Type B pancreatic cell (in vitro differentiated cells): ENCODE measurements around the gene JAG2. TPM values are rescaled to one million over a fixed set of nuclear protein-coding genes. Genes with fewer than 3 reads are reported as not detected.

Experiments used
- DNase-seq: peaks from one replicate; pipeline ENCODE4 v3.0.0; 2021; ENCODE audit warnings: mixed read lengths; ENCODE audit not compliant: unreplicated experiment; ENCODE audit errors: extremely low spot score
- H3K27ac Mint-ChIP-seq: 2 replicates; pipeline ENCODE4 v1.8.0; 2021; ENCODE audit warnings: mild to moderate bottlenecking, mixed read lengths
- H3K27me3 Mint-ChIP-seq: 2 replicates; pipeline ENCODE4 v1.8.0; 2021; ENCODE audit warnings: mixed read lengths
- H3K36me3 Mint-ChIP-seq: 2 replicates; pipeline ENCODE4 v1.8.0; 2021; ENCODE audit warnings: mixed read lengths
- H3K4me1 Mint-ChIP-seq: one replicate; pipeline ENCODE4 v1.8.0; 2021; ENCODE audit warnings: mixed read lengths; ENCODE audit not compliant: unreplicated experiment
- H3K4me3 Mint-ChIP-seq: 2 replicates; pipeline ENCODE4 v1.8.0; 2021; ENCODE audit warnings: mild to moderate bottlenecking, mixed read lengths
- H3K9me3 Mint-ChIP-seq: 2 replicates; pipeline ENCODE4 v1.8.0; 2021; ENCODE audit warnings: mixed read lengths
- CTCF ChIP-seq: fragments of 200-600 bp; sonication (generic); conservative IDR thresholded peaks from 2 replicates; pipeline ENCODE4 v1.5.0; 2021; ENCODE audit warnings: antibody characterized with exemption, mild to moderate bottlenecking
- total RNA-seq: library from RNA; stranded (reverse); gene quantifications from 2 replicates; pipeline ENCODE4 v1.2.1, GENCODE V29; 2021; ENCODE audit warnings: low replicate concordance

Gene JAG2
- total RNA-seq, 1 donor from 2014 or later: 16.5 TPM

GRCh38 chr14:105138551-105139111 is 29.9 kb downstream of the JAG2 start:
- no peak overlapping the region for H3K4me3 Mint-ChIP-seq
- H3K9me3 Mint-ChIP-seq: peaks cover 4% of the 10 kb centered on the region
- no peak for DNase-seq
- no peaks in the 10 kb centered on the region for H3K36me3 Mint-ChIP-seq
- no peaks in the 10 kb centered on the region for H3K27me3 Mint-ChIP-seq
- no peak overlapping the region for H3K27ac Mint-ChIP-seq
- H3K4me1 Mint-ChIP-seq: no peaks in the 10 kb centered on the region
- no peak for TF ChIP-seq CTCF

GRCh38 chr14:105138021-105138541 is 30.5 kb downstream of the JAG2 start:
- no peaks in the 10 kb centered on the region for H3K4me1 Mint-ChIP-seq
- H3K27ac Mint-ChIP-seq: no peak overlapping the region
- peaks cover 4% of the 10 kb centered on the region for H3K9me3 Mint-ChIP-seq
- no peak for TF ChIP-seq CTCF
- H3K4me3 Mint-ChIP-seq: no peak overlapping the region
- H3K36me3 Mint-ChIP-seq: no peaks in the 10 kb centered on the region
- no peak for DNase-seq
- H3K27me3 Mint-ChIP-seq: no peaks in the 10 kb centered on the region

GRCh38 chr14:105137481-105138020 is 31.0 kb downstream of the JAG2 start:
- DNase-seq: no peak
- Mint-ChIP-seq H3K27ac (no peak overlapping the region), H3K4me1 (no peaks in the 10 kb centered on the region), H3K36me3 (no peaks in the 10 kb centered on the region), H3K27me3 (no peaks in the 10 kb centered on the region), H3K4me3 (no peak overlapping the region), H3K9me3 (peaks cover 4% of the 10 kb centered on the region)
- TF ChIP-seq CTCF: no peak

GRCh38 chr14:105136401-105137322 is 31.9 kb downstream of the JAG2 start:
- peaks cover 4% of the 10 kb centered on the region for H3K9me3 Mint-ChIP-seq
- TF ChIP-seq CTCF: no peak

GRCh38 chr14:105135700-105136395 is 32.7 kb downstream of the JAG2 start:
- no peaks in the 10 kb centered on the region for H3K4me1 Mint-ChIP-seq
- H3K27ac Mint-ChIP-seq: no peak overlapping the region
- no peak overlapping the region for H3K4me3 Mint-ChIP-seq
- no peak for TF ChIP-seq CTCF
- H3K9me3 Mint-ChIP-seq: peaks cover 4% of the 10 kb centered on the region
- no peaks in the 10 kb centered on the region for H3K27me3 Mint-ChIP-seq
- DNase-seq: no peak
- H3K36me3 Mint-ChIP-seq: no peaks in the 10 kb centered on the region

More at GRCh38 chr14:105136401-105137322, 31.9 kb downstream of the JAG2 start:
- no peak for DNase-seq
- no peaks in the 10 kb centered on the region for H3K36me3 Mint-ChIP-seq
- no peak overlapping the region for H3K4me3 Mint-ChIP-seq
- no peak overlapping the region for H3K27ac Mint-ChIP-seq
- no peaks in the 10 kb centered on the region for H3K27me3 Mint-ChIP-seq
- H3K4me1 Mint-ChIP-seq: no peaks in the 10 kb centered on the region
